Kidney tubule cell (primary cell): ENCODE data around the gene GPRC5B.

Experiments
- DNase-seq: peaks from one replicate; pipeline ENCODE4 v3.0.0-alpha.2; 2018; ENCODE audit warnings: low spot score

The GPRC5B gene

DNA sequence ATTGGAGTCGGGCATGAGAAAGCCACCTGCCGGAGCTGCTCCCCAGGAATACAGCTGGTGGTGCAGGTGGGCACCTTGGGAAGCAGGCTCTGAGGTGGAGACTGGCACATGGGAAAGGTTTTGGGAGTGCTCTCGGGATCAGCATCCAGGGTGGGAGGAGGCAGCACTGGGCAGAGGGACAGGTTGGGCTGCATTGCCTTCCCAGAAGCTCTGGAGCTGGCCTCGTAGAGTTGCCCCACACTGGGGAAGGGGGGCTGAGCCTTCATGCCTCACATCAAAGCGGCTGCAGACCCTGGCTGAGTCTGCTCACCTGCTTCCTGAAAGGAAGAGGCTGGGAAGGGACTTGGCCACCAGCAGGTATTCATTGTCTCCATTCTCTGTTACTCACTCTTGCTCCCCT lies 13.5 kb upstream of the GPRC5B start:
- no peak for DNase-seq

DNA sequence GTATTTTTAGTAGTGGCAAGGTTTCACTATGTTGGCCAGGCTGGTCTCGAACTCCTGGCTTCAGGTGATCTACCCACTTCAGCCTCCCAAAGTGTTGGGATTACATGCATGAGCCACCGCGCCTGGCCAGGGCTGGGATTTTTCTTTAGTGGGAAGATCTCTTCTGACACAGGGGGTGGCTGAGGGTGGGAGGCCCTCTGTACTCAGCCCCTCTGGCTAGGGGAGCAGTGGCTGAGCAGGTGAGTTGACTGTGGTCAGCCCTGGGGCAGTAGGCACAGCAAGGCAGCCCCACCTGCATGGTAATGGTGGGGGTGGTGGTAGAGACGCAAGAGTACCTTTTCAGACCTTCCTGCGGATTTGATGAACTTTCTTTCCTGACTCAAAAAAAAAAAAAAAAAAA lies 12.3 kb upstream of the GPRC5B start:
- DNase-seq: no peak

DNA sequence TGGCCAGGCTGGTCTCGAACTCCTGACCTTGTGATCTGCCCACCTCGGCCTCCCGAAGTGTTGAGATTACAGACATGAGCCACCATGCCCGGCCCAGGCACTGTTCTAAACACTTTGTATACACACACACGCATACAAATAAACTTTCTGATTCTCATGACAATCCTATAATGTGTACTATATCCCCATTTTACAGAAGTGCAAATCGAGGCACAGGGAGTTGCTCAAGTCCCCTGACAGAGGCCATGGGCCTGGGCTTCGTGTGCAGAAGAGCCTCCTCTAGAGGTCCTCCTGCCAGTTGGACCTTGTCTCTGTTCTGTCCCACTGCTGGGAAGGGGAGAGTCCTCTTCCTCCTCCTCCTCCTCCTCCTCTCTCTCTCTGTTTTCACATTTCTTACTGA lies 9.9 kb upstream of the GPRC5B start:
- DNase-seq: no peak

DNA sequence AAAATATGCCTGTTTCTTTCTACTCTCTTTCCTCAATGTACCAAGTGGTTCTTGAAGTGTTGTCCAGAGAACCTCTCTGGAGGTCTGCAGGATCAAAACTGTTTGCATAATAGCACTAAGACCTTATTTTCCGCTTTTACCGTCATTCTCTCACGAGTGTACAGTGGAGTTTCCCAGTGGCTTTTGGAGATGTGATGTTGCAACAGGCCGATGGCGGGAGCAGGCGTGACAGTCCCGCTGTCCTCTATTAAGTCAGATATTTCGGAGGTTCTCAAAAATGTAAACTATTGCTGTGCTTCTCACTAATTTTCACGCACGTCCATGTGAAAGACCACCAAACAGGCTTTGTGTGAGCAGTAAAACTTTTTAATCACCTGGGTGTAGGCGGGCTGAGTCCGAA lies 8.3 kb upstream of the GPRC5B start:
- DNase-seq: no peak

DNA sequence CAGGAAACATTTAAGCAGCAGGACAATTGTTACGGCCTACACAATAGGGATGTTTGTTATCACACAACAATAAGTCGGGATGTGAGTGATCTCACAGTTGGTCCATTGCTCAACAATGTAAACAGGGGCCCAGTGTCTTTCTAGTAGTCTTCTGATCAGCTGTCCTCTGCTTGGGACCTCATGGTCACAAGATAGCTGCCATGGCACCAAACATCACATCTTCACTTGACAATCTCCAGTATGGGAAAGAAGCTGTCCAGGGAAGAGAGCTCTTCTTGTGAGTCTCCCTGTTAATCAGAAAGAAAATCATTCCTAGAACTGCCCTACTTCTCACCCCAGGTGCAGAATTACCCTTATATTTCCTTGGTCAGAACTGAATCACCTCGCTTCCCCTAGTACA lies 6.3 kb upstream of the GPRC5B start:
- DNase-seq: no peak

DNA sequence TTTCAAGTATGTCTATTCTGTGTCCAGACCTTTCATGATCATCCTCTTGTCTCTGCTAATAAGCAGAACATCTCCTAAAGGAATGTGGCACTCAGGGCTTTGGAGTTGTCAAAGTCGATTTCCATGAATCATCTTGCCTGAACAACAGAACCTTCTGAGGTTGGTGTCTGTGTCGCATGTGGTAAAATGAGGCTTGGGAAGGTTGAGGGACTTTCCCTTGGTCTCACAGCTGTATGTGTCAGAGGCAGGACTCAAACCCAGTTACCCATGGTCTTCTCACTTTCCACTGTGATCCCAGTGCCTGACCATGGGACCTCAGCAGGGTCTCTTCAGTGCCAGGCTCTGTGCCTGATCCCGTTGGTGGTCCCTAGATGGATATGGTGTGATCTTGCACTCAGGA lies 4.2 kb upstream of the GPRC5B start:
- peak; percentile 51 for DNase-seq

DNA sequence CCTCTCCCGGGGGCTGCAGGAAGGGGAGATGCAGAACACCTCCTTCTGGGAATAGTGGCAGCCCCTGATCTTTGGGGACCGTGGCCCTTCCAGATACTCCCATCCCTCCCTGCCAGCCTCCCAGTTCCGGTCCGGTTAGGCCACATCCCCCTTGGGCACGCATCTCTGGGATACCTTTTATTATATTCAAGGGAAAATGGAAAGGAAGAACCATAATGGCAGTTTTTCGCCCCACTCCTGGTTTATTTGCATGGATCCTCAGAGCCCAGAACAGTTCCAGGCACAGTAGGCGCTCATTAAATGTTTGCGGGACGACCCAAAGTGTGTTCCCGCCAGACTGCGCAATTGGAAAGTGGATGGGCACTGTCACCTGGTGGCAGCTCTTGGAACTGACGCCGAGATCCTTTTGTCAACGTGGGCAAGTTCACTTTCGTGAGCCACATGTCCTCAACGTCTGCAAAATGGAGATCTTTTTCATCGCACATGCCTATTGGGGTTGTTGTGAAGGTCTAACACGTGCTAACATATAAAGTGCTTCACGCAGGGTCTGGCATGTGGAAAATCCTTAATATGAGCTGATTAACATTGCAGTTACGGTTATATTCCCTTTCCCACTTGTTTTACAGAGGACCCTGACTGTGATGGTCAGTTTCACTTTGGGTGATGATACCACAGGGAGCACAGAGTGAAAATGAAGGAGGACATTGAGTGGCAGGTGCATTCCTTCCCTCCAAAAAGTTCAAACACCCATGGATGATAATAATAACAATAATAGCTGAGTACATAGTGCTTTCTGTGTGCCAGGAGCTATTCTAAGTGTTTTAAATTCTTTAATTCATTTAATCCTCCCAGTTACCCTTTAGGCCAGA lies 1.7 kb upstream of the GPRC5B start:
- peak; percentile 73 for DNase-seq

DNA sequence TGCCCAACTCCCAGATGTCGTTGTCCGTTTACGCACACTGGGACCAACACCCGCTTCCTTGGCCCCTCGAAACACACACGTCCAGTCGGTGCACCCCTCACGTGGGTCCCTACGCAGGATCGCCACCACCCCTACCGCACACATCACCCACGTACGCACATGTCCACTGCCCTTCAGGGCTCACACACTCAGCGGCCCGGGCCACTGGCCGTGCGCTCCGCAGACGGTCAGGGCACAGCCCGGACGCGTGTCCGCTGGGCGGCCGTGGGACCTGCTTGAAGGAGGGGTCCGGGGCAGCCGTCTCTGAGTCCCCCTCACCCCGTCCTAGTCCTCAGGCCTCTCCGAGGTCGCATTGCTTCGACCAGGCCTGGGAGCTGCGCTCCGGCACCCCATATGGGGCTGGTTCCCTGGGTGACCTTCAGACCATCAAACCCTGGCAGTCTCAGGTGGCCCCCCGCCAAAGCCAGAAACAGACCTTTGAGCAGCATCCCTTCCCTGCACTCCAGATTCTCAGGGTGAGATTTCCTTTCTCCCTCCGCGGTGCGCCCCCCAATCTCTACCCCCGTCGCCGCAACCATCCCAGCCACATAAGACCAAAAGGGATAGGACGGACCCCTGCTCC lies 914 bp upstream of the GPRC5B start:
- no peak for DNase-seq

DNA sequence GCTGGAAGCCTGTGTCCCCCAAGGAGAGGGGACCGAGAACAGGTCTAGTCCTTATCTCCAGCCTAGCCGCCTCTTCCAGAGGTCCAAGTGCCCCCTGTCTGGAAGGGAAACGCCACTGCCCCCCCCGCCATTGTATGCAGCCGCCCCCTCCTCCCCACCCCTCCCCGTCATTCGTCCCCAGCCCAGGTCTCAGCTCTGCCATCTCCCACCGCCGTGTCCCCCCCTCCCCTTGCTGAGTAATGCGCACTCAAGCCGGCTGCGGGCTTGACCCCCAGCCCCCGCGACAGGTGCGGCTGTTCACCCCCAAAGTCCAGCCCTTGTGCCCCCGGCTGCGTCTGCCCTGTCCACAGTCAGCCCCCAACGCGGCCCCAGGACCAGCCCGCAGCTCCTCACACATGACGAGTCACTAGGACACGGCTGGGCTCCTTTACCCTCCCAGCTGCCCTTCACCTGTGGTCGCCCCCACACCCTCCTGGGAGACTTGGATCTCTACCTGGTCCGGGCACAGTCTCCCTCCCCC lies 622 bp downstream of the GPRC5B start:
- DNase-seq: peak; percentile 10

DNA sequence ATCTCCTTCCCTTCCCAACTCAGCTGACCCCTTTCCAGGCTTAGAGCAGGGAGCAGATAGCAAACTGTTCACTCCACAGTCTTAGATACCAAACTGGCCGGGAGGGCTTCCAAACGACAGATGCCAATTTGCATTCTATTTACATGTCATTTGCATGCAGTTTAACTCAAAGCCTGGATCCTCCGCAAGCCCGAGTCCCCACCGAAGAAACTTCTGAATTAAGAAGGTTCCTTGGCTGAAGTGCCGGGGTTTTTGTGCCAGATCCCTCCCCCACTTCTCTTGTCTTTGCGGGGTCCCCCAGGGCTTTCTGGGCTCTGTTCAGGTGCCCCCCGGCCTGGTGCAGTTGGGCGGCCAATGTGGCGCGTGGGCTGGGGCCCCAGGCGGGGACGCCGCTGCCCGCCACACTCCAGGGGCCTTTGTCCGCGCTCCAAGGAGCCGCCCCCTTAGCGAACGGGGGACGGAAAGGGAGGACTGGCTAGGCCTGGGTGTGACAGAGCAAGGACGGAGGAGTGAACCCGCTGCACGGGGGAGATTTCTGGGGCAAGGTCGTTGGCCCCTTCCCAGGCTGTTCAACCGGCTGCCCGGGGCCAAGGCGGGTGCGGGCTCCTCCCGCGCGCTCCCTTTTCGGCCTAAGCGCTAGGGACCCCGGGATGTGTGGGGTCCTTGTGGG lies 1.2 kb downstream of the GPRC5B start:
- no peak for DNase-seq

DNA sequence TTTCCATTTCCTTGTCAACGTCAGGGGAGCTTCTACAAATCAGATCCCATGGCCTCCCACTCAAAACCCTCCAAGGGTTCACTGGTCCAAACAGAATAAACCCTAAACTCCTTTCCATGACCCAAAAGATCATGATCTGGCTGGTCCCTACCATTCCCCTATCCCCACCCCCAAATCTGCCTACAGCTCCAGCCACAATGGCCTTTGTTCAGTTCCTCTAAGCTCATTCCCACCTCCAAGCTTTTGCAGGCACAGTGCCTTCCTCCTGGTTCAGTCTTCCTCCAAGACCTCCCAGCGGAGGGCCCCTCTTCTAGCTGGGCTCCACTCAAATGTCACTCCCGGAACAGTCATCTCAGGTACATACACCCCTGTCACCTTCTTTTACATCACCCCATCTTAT lies 2.0 kb downstream of the GPRC5B start:
- DNase-seq: no peak

DNA sequence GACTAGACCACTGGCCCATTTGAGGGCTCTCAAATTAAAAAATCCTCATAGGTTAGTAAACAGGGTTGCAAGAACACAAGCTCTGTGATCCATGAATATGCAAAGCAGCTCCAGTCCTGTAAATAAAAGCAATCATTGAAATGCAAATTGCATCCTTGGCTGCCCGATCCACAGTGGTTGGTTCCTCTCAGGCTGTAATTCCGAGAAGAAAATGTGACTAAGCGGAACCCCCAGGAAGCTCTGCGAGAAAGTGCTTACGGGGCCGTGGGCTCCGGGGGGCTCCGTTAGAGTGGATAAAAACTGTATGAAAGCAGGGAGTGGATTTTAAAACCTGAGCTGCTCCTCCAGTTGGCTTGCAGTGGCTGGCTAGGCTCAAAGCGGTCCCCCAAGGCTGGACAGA lies 2.5 kb downstream of the GPRC5B start:
- no peak for DNase-seq

DNA sequence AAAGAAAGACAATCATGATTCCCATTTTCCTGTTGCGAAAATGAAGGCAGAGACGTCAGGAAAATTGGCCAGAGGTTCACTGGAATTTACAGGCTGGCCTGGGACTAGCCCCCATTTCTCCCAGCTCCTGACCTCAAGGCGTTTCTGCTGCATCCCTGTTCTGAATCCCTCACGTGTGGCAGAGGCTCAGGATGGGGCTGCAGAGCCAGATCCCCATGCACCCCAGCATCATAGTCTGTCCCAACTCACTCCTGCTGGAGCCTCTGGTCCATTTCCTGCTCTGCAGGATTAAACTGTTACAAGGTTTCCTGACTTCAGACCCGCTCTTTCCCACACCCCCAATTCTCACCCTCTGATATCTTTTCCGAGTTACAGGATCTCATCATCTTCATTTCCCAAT lies 2.9 kb downstream of the GPRC5B start:
- no peak for DNase-seq

DNA sequence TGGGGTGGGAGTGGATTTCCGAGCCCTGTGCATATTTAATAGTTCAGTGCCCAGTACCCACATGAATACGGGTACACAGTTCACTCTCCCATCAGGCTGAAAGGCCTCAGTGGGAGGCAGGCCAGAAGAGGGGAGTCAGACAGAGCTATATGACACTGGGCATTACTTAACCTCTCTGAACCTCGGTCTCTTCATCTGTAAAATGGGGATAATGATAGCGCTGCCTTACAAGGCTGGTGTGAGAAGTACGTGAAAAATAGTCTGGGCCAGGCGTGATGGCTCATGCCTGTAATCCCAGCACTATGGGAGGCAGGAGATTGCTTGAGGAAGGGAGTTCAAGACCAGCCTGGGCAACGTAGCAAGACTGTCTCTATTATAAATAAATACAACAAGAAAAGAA lies 3.6 kb downstream of the GPRC5B start:
- DNase-seq: no peak

DNA sequence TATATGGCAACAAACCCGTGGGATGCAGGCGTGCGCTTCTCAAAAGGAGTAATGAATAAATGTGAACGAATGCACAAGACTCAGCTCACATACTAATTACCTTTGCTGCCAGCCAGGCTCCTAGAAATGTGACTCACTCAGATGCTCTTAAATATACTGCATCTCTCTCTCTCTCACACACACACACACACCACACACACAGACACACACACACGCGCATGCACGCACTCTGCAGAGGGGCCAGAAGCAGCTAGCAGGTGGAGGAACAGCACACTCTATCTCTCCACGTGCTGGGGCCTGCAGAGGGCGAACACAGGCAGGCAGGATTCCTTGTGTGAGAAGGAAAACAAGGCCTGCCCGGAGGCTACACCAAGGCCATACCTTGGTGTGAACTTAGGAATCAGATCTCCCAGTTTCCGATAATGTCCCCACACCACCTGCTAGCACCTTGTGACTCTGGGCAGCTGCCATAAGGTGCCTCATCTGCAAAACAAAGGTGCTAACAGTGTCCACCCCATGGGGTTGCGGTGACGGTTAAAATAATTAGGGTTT lies 5.3 kb downstream of the GPRC5B start:
- peak; percentile 66 for DNase-seq

DNA sequence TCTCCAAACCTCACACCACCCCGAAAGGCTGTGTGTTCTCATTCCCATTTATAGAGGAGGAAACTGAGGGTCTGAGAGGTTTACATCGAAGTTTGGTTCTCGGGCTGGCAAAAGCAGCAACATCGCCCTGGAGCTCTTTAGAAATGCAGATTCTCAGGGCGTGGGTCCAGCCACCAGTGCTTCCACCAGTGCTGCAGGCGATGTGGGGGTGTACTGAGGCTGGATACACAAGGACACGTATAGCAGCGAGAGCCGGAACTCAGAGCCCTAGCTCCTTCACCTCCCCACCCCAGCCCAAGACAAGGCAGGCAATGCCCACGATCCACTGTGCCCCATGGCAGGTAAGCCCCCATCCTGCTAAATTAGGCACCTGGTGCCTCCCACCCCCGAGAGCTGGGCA lies 5.9 kb downstream of the GPRC5B start:
- no peak for DNase-seq

DNA sequence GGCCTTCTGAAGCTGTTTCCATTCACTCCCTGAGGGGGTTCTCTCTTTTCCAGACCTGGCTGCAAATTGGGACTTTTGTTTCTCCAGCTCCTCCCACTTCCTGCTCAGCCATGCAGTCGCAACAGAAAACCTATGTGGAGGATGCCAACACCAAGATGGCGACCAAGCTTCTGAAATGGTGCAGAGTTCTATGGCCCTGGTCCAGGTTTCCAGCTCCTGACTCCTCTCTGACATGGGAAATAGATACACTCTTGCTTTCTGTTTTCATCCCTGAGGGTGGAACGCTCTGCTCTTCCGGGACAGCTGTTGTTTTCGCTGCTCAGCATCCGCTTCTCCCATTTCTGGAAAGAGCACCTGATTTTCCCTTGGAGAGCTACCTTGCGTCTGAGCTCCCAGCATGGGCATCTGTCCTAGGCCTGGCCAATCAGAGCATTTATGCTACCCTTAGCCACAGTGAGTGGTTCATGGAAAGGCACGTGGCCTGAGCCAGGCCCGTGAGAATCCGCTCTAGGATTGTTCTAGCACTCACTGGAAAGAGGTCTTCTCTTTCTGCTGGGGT lies 8.1 kb downstream of the GPRC5B start:
- no peak for DNase-seq

DNA sequence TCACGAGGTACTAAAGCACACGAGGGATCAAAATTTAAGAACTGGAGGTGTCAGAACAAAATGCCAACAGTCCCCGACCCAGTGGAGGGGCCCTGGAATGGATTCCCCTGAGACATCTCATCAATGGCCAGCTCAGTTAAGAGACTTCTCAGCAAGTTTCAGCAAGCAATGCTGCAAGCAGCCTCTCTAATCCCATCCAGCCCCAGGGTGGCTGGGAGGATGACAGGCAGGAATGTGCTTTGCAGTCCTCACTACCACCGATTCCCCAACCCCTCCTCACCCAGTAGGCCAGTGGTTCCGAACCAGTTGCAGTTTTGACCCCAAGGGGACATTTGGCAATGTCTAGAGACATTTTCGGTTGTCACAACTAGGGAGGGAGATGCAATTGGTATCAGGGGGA lies 8.7 kb downstream of the GPRC5B start:
- DNase-seq: no peak

DNA sequence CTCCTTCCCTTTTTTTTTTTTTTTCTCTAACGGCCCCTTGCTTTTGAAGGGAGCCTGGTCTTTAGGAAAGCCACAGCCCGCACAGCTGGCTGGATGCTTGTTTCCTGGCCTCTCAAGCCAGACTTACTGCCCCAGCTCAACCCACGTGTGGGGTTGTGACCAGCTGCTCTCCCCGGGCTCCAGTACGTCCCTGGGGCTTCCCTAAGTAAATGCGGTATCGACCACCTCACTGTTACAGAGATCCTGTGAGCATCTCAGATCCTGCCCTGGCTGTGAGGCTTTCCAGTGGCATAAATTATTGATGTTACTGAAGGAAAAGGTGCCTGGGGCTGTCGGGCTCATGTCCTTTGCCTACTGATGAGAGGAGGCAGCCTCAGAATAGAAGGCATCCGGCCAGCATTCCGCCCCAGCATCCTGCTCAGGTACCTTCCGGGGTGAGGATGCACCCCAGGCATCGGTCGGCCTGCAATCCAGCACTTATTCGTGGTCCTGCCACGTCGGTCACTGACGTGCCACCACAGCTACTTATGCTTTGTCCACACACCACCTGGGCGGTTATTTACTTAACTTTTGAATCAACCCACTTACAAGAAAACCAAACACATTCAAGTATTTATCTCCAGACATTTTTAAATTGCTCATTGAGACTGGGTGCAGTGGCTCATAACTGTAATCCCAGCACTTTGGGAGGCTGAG lies 9.6 kb downstream of the GPRC5B start:
- DNase-seq: no peak

DNA sequence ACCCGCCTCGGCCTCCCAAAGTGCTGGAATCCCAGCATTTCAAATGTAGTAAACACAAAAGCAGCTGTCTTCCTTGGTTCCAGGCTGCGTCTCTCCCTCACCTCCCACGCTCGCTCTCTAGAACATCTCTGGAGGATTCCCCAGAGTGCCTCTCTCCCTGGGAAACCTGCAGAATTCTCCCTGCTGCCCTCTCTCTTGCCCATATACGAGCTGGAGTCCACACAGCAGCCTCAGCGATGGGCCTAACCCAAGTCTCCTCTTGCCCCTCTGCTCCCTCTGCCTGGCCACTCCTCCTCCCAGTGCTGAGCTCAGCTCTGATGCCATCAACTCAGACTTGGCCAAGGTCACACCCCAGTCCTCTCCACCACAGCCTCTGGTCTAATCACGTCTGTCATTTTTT lies 10.6 kb downstream of the GPRC5B start:
- no peak for DNase-seq

DNA sequence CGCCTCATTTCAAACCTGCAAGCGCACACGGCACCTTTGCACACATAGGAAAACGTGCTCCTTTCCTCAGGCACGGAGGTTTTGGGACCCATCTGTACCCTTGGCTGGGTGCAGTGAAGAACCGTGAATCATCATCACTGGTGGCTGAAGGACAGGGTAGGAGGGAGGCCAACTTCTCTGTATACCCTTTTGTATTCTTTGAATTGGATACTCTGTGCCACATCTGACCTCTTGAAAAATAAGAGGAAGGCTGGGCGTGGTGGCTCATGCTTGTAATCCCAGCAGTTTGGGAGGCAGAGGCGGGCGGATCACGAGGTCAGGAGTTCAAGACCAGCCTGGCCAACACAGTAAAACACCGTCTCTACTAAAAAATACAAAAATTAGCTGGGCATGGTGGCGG lies 11.7 kb downstream of the GPRC5B start:
- no peak for DNase-seq
